Measurements from ENCODE around the gene MBNL2. TPM values are rescaled to one million over a fixed set of nuclear protein-coding genes. Genes with fewer than 3 reads are reported as not detected.
A peak's percentile ranks its signal among the peaks of the same experiment; 100 is the strongest.

Gene MBNL2
- total and polyA plus RNA-seq, 2 of the 13 experiments (the other 11 are each of a cell fraction or from before 2014, with no cell fraction given), result 30.8 to 59.0 TPM

DNA sequence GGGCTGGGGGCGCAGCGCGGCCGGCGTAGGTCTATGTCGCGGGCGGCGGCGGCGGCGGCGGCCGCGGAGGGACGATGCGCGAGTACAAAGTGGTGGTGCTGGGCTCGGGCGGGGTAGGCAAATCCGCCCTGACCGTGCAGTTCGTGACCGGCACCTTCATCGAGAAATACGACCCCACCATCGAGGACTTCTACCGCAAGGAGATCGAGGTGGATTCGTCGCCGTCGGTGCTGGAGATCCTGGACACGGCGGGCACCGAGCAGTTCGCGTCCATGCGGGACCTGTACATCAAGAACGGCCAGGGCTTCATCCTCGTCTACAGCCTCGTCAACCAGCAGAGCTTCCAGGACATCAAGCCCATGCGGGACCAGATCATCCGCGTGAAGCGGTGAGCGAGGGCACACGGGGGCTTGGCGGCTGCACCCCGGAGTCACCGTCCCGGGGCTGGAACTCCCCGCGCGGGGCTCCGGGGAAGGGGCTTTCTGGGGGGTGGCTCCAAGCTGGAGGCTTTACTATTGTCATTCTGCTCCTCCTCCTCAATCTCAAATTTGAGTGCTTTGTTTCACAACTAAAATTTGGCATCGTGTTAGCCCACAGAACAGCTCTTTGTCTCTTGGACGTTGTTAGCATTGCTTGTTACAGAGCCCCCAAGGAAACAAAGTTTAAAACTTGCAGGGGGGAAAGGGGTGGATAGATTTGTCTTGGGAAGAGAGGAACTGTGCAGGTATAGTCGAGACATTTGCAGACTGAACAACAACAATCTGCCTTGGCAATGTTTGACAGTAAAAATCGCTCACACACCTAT is 212.5 kb downstream of the MBNL2 start (continued):
- TF ChIP-seq, protein P1, sequence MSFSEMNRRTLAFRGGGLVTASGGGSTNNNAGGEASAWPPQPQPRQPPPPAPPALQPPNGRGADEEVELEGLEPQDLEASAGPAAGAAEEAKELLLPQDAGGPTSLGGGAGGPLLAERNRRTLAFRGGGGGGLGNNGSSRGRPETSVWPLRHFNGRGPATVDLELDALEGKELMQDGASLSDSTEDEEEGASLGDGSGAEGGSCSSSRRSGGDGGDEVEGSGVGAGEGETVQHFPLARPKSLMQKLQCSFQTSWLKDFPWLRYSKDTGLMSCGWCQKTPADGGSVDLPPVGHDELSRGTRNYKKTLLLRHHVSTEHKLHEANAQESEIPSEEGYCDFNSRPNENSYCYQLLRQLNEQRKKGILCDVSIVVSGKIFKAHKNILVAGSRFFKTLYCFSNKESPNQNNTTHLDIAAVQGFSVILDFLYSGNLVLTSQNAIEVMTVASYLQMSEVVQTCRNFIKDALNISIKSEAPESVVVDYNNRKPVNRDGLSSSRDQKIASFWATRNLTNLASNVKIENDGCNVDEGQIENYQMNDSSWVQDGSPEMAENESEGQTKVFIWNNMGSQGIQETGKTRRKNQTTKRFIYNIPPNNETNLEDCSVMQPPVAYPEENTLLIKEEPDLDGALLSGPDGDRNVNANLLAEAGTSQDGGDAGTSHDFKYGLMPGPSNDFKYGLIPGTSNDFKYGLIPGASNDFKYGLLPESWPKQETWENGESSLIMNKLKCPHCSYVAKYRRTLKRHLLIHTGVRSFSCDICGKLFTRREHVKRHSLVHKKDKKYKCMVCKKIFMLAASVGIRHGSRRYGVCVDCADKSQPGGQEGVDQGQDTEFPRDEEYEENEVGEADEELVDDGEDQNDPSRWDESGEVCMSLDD (CRISPR knock-in tag; IDR thresholded peaks at IDR 0.05; ENCODE audit: borderline replicate concordance), result no peak
- no peak for TF ChIP-seq ZNF432 (CRISPR knock-in tag; IDR thresholded peaks at IDR 0.05; ENCODE audit: borderline replicate concordance)
- no peak for TF ChIP-seq ZBTB20 (CRISPR knock-in tag; IDR thresholded peaks at IDR 0.05; ENCODE audit: borderline replicate concordance, low read depth)
- TF ChIP-seq ZNF101 (CRISPR knock-in tag; IDR thresholded peaks at IDR 0.05; ENCODE audit: borderline replicate concordance, low read depth), result no peak
- TF ChIP-seq, protein P2, sequence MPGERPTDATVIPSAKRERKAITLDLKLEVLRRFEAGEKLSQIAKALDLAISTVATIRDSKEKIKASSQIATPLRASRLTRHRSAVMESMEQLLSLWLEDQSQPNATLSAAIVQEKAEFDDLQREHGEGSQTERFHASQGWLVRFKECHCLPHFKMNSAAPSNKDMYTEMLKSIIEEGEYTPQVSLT (CRISPR knock-in tag; IDR thresholded peaks at IDR 0.05; ENCODE audit: borderline replicate concordance, low read depth), result no peak
- TF ChIP-seq ZBTB3 (CRISPR knock-in tag; IDR thresholded peaks at IDR 0.05; ENCODE audit: borderline replicate concordance, low read depth), result no peak
- TF ChIP-seq, protein P3, sequence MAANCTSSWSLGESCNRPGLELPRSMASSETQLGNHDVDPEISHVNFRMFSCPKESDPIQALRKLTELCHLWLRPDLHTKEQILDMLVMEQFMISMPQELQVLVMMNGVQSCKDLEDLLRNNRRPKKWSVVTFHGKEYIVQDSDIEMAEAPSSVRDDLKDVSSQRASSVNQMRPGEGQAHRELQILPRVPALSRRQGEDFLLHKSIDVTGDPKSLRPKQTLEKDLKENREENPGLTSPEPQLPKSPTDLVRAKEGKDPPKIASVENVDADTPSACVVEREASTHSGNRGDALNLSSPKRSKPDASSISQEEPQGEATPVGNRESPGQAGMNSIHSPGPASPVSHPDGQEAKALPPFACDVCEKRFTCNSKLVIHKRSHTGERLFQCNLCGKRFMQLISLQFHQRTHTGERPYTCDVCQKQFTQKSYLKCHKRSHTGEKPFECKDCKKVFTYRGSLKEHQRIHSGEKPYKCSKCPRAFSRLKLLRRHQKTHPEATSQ (CRISPR knock-in tag; IDR thresholded peaks at IDR 0.05; ENCODE audit: borderline replicate concordance), result no peak
- no peak for TF ChIP-seq MIER2 (CRISPR knock-in tag; IDR thresholded peaks at IDR 0.05)
- TF ChIP-seq ZNF747 (CRISPR knock-in tag; IDR thresholded peaks at IDR 0.05; ENCODE audit: borderline replicate concordance), result no peak
- no peak for TF ChIP-seq GPN1 (CRISPR knock-in tag; IDR thresholded peaks at IDR 0.05; ENCODE audit: borderline replicate concordance)
- TF ChIP-seq ATAD3A (CRISPR knock-in tag; IDR thresholded peaks at IDR 0.05), result no peak
- no peak for TF ChIP-seq ZSCAN20 (CRISPR knock-in tag; IDR thresholded peaks at IDR 0.05; ENCODE audit: borderline replicate concordance)
- TF ChIP-seq ZNF883 (CRISPR knock-in tag; IDR thresholded peaks at IDR 0.05; ENCODE audit: not compliant biosample characterization), result no peak
- TF ChIP-seq, protein P4, sequence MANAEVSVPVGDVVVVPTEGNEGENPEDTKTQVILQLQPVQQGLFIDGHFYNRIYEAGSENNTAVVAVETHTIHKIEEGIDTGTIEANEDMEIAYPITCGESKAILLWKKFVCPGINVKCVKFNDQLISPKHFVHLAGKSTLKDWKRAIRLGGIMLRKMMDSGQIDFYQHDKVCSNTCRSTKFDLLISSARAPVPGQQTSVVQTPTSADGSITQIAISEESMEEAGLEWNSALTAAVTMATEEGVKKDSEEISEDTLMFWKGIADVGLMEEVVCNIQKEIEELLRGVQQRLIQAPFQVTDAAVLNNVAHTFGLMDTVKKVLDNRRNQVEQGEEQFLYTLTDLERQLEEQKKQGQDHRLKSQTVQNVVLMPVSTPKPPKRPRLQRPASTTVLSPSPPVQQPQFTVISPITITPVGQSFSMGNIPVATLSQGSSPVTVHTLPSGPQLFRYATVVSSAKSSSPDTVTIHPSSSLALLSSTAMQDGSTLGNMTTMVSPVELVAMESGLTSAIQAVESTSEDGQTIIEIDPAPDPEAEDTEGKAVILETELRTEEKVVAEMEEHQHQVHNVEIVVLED (CRISPR knock-in tag; IDR thresholded peaks at IDR 0.05; ENCODE audit: borderline replicate concordance), result no peak
- peak; percentile 61 for TF ChIP-seq ASH2L (IDR thresholded peaks at IDR 0.05; ENCODE audit: insufficient read length, low read depth, low read length)
- TF ChIP-seq, protein P5, sequence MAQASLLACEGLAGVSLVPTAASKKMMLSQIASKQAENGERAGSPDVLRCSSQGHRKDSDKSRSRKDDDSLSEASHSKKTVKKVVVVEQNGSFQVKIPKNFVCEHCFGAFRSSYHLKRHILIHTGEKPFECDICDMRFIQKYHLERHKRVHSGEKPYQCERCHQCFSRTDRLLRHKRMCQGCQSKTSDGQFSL (CRISPR knock-in tag; IDR thresholded peaks at IDR 0.05), result no peak
- no peak for TF ChIP-seq ZNF605 (CRISPR knock-in tag; IDR thresholded peaks at IDR 0.05)
- TF ChIP-seq KMT2A (CRISPR knock-in tag; IDR thresholded peaks at IDR 0.05), result peak; percentile 73
- no peak for TF ChIP-seq ZNF749 (CRISPR knock-in tag; IDR thresholded peaks at IDR 0.05; ENCODE audit: borderline replicate concordance)
- TF ChIP-seq TEAD2 (CRISPR knock-in tag; IDR thresholded peaks at IDR 0.05), result no peak
- TF ChIP-seq HDAC1 (CRISPR knock-in tag; IDR thresholded peaks at IDR 0.05), result no peak
- TF ChIP-seq SOX6 (IDR thresholded peaks at IDR 0.05), result no peak
- peak; percentile 19; the same call in 1 of the 2 replicates for TF ChIP-seq SOX6 (CRISPR knock-in tag; IDR thresholded peaks at IDR 0.05)
